HepG2 (cell line): ENCODE measurements around the gene UTRN. TPM values are rescaled to one million over a fixed set of nuclear protein-coding genes. Genes with fewer than 3 reads are reported as not detected.

Source experiments
- FOXK1 ChIP-seq: sonication (generic); formaldehyde crosslinking; IDR thresholded peaks from 2 replicates; pipeline ENCODE4 v1.4.0; 2020; ENCODE audit warnings: low read depth, missing genetic modification reagents, borderline replicate concordance
- KDM5B ChIP-seq: sonication (generic); formaldehyde crosslinking; IDR thresholded peaks from 2 replicates; pipeline ENCODE4 v1.4.0; 2020; ENCODE audit warnings: missing genetic modification reagents, mild to moderate bottlenecking, borderline replicate concordance
- KLF11 ChIP-seq: IDR thresholded peaks from 2 replicates; pipeline ENCODE4 v1.6.1; 2016; ENCODE audit warnings: missing compliant biosample characterization
- MIER2 ChIP-seq: IDR thresholded peaks from 2 replicates; pipeline ENCODE4 v1.6.1; 2016; ENCODE audit warnings: missing biosample characterization, missing genetic modification reagents
- POGZ ChIP-seq: sonication (generic); formaldehyde crosslinking; IDR thresholded peaks from 2 replicates; pipeline ENCODE4 v1.4.0; 2020; ENCODE audit warnings: mild to moderate bottlenecking, missing genetic modification reagents
- REL ChIP-seq: sonication (generic); formaldehyde crosslinking; conservative IDR thresholded peaks from 2 replicates; pipeline ENCODE4 v1.8.0; 2022; ENCODE audit warnings: mild to moderate bottlenecking, missing genetic modification reagents, moderate library complexity
- ZFP62 ChIP-seq: sonication (generic); formaldehyde crosslinking; IDR thresholded peaks from 2 replicates; pipeline ENCODE4 v1.4.0; 2020; ENCODE audit warnings: missing genetic modification reagents
- ZNF121 ChIP-seq: sonication (generic); formaldehyde crosslinking; IDR thresholded peaks from 2 replicates; pipeline ENCODE4 v1.5.0; 2020; ENCODE audit warnings: mild to moderate bottlenecking, missing genetic modification reagents
- ZNF160 ChIP-seq: sonication (generic); formaldehyde crosslinking; IDR thresholded peaks from 2 replicates; pipeline ENCODE4 v1.8.0; 2022; ENCODE audit warnings: mild to moderate bottlenecking, inconsistent platforms, missing genetic modification reagents
- ZNF230 ChIP-seq: sonication (generic); formaldehyde crosslinking; IDR thresholded peaks from 2 replicates; pipeline ENCODE4 v1.4.0; 2020; ENCODE audit warnings: mild to moderate bottlenecking, missing genetic modification reagents
- ZNF549 ChIP-seq: sonication (generic); formaldehyde crosslinking; IDR thresholded peaks from 2 replicates; pipeline ENCODE4 v1.5.0; 2020; ENCODE audit warnings: missing genetic modification reagents
- ZNF766 ChIP-seq: sonication (generic); formaldehyde crosslinking; IDR thresholded peaks from 2 replicates; pipeline ENCODE4 v1.5.0; 2020; ENCODE audit warnings: missing genetic modification reagents, borderline replicate concordance
- ZNF781 ChIP-seq: sonication (generic); formaldehyde crosslinking; IDR thresholded peaks from 2 replicates; pipeline ENCODE4 v1.5.1; 2020; ENCODE audit warnings: borderline replicate concordance, mild to moderate bottlenecking, missing genetic modification reagents; ENCODE audit errors: not compliant biosample characterization
- polyA plus RNA-seq, 8 experiments: library from polyadenylated mRNA; depleted of rRNA in 3 of 8; stranded (reverse) in 7 of 8; unstranded in 1 of 8; fragments of >200 nt; fragmentation: Illumina TruSeq in 4 of 8; extraction: Trizol in 4 of 8; gene quantifications; 2 replicates each; pipeline versions ENCODE4 v1.2.1 to v1.2.3, GENCODE V29; 2011 to 2016; ENCODE audit warnings: low read depth in 4 of 8, missing spikeins in 1 of 8, mixed read lengths in 1 of 8; ENCODE audit not compliant: insufficient read depth in 1 of 8
- total RNA-seq, 5 experiments: library from RNA; depleted of rRNA; stranded (reverse); fragments of >200 nt; fragmentation: Illumina TruSeq; extraction: Trizol; gene quantifications; 2 replicates each; pipeline ENCODE4 v1.2.3, GENCODE V29; 2016; ENCODE audit warnings: low read depth in 1 of 5
- TF ChIP-seq, protein P1 (sequence below): sonication (generic); formaldehyde crosslinking; IDR thresholded peaks from 2 replicates; pipeline ENCODE4 v1.8.0; 2022; ENCODE audit warnings: low read depth, missing genetic modification reagents
- TF ChIP-seq, protein P2 (sequence below): sonication (generic); formaldehyde crosslinking; IDR thresholded peaks from 2 replicates; pipeline ENCODE4 v1.8.1; 2023; ENCODE audit warnings: mild to moderate bottlenecking, missing genetic modification reagents, borderline replicate concordance
- TF ChIP-seq, protein P3 (sequence below): IDR thresholded peaks from 2 replicates; pipeline ENCODE4 v1.6.1; 2016; ENCODE audit warnings: low read depth
- TF ChIP-seq, protein P4 (sequence below): sonication (generic); formaldehyde crosslinking; IDR thresholded peaks from 2 replicates; pipeline ENCODE4 v1.5.1; 2020; ENCODE audit warnings: missing genetic modification reagents, mild to moderate bottlenecking, borderline replicate concordance
- TF ChIP-seq, protein P5 (sequence below): IDR thresholded peaks from 2 replicates; pipeline ENCODE4 v1.6.1; 2016

UTRN gene
- total and polyA plus RNA-seq, 2 of the 13 experiments (the other 11 are each of a cell fraction or from before 2014, with no cell fraction given) = 102 to 116 TPM

DNA sequence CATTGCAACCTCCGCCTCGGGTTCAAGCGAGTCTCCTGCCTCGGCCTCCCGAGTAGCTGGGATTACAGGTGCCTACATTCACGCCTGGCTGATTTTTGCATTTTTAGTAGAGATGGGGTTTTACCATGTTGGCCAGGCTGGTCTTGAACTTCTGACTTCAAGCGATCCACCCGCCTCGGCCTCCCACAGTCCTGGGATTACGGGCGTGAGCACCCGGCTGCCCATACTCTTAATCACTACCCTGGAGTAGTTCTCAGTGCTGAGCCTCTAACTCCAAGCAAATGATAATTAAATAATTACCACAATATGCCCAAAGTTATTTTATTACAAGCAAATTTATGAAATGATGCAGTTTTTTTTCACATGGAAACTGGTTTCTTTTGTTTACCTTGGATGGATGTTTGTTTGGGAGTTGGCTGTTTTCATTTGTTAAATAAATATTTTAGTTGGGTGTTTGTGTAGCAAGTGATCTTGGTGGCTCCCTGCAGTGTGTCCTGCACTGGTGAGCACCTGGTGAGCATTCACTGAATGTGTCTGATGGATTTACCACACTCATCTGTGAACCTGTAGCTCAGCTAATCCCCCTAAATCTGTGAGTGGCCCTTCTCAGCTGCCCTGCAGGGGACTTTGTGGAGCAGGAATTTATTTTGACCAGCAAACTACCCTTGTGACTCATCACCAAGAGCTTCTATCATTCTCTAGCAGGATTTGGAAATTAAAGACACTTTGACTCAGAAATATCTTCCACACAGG is 36.9 kb downstream of the UTRN start (continued):
- TF ChIP-seq, protein P1, sequence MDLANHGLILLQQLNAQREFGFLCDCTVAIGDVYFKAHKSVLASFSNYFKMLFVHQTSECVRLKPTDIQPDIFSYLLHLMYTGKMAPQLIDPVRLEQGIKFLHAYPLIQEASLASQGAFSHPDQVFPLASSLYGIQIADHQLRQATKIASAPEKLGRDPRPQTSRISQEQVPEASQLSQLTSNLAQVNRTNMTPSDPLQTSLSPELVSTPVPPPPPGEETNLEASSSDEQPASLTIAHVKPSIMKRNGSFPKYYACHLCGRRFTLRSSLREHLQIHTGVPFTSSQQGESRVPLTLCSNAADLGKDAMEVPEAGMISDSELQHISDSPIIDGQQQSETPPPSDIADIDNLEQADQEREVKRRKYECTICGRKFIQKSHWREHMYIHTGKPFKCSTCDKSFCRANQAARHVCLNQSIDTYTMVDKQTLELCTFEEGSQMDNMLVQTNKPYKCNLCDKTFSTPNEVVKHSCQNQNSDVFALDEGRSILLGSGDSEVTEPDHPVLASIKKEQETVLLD (CRISPR knock-in tag) = no peak
- TF ChIP-seq KLF11 (CRISPR knock-in tag) (0 out of 2 replicates have a peak, but pooled peaks have one; percentile 30), KDM5B (CRISPR knock-in tag) (no peak), FOXK1 (CRISPR knock-in tag) (peak; percentile 9; the same call in 1 of the 2 replicates), REL (CRISPR knock-in tag) (no peak), POGZ (CRISPR knock-in tag) (peak; percentile 35; the same call in 1 of the 2 replicates), ZNF549 (CRISPR knock-in tag) (no peak), ZNF230 (CRISPR knock-in tag) (no peak), ZNF781 (CRISPR knock-in tag) (no peak), MIER2 (CRISPR knock-in tag) (no peak), ZNF766 (CRISPR knock-in tag) (no peak), ZFP62 (CRISPR knock-in tag) (no peak), ZNF121 (CRISPR knock-in tag) (no peak), ZNF160 (CRISPR knock-in tag) (no peak)
- TF ChIP-seq, protein P2, sequence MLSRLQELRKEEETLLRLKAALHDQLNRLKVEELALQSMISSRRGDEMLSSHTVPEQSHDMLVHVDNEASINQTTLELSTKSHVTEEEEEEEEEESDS (CRISPR knock-in tag) = no peak
- TF ChIP-seq, protein P3, sequence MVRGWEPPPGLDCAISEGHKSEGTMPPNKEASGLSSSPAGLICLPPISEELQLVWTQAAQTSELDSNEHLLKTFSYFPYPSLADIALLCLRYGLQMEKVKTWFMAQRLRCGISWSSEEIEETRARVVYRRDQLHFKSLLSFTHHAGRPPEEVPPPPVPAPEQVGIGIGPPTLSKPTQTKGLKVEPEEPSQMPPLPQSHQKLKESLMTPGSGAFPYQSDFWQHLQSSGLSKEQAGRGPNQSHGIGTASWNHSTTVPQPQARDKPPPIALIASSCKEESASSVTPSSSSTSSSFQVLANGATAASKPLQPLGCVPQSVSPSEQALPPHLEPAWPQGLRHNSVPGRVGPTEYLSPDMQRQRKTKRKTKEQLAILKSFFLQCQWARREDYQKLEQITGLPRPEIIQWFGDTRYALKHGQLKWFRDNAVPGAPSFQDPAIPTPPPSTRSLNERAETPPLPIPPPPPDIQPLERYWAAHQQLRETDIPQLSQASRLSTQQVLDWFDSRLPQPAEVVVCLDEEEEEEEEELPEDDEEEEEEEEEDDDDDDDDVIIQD (CRISPR knock-in tag) = peak; percentile 63; the same call in 1 of the 2 replicates
- TF ChIP-seq, protein P4, sequence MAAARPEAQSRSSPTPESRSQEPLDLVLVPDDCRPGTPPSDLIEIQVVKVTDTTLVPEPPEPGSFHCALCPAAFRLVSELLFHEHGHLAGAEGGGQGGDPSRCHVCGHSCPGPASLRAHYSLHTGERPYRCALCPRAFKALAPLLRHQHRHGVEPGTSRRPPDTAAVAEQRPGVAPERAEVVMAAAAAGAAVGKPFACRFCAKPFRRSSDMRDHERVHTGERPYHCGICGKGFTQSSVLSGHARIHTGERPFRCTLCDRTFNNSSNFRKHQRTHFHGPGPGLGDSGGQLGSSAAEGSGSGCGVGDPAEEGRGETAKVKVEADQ (CRISPR knock-in tag) = no peak
- TF ChIP-seq, protein P5, sequence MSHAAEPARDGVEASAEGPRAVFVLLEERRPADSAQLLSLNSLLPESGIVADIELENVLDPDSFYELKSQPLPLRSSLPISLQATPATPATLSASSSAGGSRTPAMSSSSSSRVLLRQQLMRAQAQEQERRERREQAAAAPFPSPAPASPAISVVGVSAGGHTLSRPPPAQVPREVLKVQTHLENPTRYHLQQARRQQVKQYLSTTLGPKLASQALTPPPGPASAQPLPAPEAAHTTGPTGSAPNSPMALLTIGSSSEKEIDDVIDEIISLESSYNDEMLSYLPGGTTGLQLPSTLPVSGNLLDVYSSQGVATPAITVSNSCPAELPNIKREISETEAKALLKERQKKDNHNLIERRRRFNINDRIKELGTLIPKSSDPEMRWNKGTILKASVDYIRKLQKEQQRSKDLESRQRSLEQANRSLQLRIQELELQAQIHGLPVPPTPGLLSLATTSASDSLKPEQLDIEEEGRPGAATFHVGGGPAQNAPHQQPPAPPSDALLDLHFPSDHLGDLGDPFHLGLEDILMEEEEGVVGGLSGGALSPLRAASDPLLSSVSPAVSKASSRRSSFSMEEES = no peak
